HG03439 (cell line): Measurements from ENCODE around the gene FTSJ1.
"Not testable (repeated sequence)": the region's sequence is repeated elsewhere in the genome, so short reads cannot be mapped to it uniquely, and the experiment has no call there.

Source experiments
- ATAC-seq: cut with Tn5 transposase; IDR thresholded peaks from one replicate; pipeline ENCODE4 v1.9.1; 2021; ENCODE audit warnings: mild to moderate bottlenecking, moderate library complexity; ENCODE audit not compliant: unreplicated experiment

The FTSJ1 gene

DNA sequence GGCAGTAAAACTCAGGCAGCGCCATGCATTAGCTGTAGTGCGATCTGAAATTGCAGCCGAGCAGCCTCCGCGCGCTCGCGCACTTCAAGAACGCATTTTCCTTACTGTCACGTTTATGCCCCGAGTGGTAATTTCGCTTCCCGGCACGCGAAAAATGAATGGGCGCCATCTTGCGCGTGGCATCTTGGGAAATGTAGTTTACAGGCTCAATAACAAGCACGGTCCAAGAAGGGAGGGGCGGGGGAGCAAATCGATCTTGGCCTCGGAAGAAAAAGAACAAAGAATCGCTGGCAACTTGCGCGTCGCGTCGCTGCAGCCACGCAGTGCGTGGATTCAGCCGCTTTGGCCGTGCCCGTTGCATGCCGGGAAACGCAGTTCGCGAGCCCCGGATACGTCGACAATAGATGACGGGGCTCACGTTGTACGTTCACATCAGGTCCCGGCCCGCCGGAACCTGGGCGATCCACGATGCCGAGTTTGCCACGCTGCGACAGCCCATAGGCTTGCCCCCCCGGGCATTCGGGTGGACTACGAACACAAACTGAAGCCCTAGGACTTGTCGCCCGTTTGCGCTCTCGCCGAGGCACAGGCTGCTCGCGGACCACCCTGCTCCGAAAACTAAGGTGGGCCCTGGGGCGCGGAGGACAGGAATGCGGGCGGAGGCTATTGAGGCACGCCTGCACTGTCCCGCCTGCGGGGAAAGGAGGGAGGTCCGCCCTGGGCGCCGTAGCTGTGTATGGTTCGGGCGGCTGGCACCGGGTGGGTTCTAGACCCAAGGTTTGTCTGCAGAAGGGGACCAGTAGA is at the start of gene FTSJ1:
Gene FTSJ1 (plus strand): TSS at position 426 of the 804 bp plus-strand sequence. CDS start 1,849 bp downstream, outside the sequence.
- ATAC-seq, result peak; percentile 87

DNA sequence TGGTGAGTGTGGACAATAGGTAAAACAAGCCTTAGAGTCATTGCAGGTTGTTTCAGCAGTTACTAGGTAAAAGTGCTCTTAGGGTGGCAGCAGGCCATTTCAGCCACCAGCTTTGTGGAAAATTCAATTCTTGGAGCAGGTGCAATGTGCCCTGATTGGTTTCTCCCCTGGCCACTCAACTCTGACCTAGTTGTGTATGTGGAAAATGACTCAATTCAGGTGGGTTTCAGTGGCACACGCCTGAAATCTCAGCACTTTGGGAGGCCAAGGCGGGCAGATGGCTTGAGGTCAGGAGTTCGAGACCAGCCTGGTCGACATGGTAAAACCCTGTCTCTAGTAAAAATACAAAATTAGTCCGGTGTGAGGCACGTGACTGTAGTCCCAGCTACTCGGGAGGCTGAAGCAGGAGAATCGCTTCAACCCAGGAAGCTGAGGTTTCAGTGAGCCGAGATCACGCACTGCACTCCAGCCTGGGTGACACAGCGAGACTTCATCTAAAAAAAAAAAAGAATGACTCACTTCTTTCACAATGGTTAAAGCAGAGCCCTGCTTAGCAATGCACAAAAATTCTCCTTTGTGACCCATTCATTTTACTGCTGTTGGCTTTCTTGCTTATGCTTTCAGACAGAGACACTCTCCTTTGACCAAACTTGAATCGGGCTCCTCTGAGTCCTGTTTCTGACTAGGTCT is 48.8 kb upstream of the FTSJ1 start:
- ATAC-seq, result not testable (repeated sequence)

- ATAC-seq, result not testable (repeated sequence)
Measured at GRCh38 chrX:48429606-48430005, 46.4 kb upstream of the FTSJ1 start.

DNA sequence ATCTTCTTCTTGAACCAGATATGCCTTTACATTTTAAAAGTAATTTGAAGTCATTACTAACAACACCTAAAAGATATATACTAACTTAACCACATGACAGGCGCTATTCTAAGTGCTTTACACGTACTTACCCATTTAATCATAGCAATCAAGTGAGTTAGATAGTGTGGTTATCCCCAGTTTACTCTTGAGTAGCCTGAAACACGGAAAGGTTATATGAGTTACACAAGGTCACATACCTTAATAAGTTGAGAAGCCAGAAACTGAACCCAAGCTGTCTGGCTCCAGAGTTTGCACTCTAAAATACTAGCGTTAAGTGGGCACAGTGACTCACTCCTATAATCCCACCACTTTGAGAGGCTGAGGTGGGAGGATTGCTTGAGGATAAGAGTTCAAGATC is 45.8 kb upstream of the FTSJ1 start:
- ATAC-seq, result not testable (repeated sequence)

DNA sequence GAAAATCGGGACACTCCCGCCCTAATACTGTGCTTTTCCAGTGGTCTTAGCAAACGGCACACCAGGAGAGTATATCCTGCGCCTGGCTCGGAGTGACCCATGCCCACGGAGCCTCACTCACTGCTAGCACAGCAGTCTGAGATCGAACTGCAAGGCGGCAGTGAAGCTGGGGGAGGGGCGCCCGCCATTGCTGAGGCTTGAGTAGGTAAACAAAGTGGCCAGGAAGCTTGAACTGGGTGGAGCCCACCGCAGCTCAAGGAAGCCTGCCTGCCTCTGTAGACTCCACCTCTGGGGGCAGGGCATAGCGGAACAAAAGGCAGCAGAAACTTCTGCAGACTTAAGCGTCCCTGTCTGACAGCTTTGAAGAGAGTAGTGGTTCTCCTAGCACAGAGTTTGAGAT is 42.3 kb upstream of the FTSJ1 start:
- not testable (repeated sequence) for ATAC-seq

DNA sequence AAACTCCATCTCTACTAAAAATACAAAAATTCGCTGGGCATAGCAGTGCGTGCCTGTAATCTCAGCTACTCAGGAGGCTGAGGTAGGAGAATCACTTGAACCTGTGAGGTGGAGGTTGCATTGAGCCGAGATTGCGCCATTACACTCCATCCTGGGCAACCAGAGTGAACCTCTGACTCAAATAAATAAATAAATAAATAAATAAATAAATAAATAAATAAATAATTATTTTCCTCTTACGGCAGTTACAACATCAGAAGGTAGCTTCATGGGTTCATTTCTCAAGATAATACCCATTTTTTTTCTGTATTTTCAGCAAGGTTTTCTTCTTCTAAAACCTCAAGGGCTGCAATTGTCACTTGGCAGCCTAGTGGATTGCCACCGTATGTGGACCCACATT is 28.8 kb upstream of the FTSJ1 start:
- not testable (repeated sequence) for ATAC-seq

DNA sequence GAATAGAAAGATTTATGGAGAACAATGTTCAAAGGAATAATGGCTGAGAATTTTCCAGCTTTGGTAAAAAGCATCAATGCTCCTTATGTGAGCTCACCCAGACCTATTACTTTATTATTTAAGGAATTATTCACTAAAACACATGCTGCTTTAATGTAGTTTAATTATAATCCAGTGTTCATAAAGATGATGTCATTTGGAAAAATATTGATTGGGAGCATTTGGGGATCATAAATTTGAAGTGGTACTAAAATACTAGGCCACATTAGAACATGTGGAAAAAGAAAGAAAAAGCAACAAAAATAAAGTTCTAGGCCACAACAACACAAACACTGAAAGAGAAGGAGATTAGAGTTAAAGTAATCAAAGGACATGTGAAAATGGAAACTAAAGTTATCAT is 25.9 kb upstream of the FTSJ1 start:
- ATAC-seq, result no peak

- ATAC-seq, result no peak
Measured at GRCh38 chrX:48451708-48452107, 24.3 kb upstream of the FTSJ1 start.

DNA sequence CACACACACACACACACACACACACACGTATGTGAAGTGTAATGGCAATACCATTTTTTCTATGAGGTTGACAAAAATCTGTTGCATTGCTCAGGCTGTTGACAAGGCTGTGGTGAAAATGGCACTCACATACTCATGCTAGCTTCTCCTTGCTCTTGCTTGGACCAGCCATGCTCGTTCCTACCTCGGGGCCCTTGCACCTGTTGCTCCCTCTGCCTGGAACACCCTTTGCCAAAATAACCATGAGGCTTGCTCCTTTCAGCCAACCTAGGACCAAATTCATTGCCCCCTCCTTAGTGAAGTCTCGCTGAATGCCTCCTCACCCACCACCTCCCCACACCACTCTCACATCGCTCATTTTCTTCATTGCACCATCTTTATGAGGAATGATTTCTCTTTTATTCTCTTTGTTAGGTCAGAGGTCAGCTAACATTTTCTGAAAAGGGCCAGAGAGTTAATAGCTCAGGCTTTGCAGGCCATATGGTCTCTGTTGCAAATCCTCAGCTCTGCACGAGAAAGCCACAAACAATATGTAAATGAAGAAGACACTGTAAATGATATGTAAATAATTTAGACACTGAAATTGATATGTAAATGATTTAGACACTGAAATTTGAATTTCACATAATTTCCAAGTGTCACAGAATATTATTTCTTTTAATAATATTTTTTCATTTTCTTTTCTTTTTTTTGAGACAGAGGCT is 19.2 kb upstream of the FTSJ1 start:
- no peak for ATAC-seq

DNA sequence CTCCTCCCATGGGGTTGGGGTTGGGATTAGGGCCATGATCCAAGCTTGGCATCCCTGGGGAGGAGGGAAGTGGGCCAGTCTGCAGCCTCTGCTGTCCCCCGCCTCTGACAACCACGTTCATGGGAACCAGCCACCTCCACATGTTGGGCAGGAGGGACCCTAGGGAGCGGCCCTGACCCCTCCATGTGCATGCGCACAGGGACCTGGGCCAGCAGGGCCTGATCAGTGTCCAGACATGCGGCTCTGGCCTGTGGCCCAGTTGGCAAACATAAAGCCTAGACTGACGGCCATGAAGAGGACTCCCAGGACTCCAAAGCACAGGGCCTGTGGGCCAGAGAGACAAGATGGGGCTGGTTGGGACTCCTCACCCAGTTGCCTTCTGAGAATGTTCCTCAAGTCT is 17.3 kb upstream of the FTSJ1 start:
- ATAC-seq, result no peak

GRCh38 chrX:48459483-48459882 is 16.5 kb upstream of the FTSJ1 start:
- ATAC-seq, result no peak

- no peak for ATAC-seq
Measured at GRCh38 chrX:48460031-48460430, 16.0 kb upstream of the FTSJ1 start.

DNA sequence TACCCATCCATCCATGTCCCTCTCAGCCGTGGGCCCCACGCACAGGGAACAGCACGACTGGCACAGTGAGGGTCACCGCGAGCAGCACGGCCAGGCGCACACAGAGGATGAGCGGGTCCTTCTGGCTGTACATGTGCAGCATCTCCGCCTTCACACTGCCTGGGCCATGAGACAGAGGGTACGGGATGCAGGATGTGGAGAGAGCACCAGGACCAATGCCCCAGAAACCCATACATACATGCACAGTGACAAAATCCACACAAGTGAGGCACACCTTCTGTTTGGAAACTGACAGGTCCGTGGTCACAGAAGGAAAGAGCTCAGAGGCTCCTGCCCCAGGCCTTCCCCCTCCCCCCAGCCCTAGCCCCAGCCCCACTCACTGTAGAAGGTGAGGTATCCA is 15.4 kb upstream of the FTSJ1 start:
- ATAC-seq, result no peak

DNA sequence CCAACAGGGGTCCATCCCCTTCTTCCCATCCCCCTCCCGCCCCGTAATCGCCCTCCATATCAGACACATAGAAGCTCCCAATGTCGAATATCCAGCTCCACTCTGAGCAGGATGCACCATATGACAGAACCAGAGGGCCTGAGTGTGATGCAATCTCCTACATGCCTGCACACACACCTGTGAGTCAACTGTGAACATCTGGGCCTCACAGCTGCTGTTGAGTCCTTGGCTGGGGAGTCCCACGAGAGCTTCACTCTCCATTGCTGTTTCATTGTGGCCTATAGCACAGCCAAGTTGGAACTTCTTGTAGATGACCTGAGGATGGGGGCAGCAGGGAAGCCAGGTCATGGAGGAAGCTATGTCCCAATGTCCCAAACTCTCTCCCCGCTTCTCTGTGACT is 14.2 kb upstream of the FTSJ1 start:
- no peak for ATAC-seq

DNA sequence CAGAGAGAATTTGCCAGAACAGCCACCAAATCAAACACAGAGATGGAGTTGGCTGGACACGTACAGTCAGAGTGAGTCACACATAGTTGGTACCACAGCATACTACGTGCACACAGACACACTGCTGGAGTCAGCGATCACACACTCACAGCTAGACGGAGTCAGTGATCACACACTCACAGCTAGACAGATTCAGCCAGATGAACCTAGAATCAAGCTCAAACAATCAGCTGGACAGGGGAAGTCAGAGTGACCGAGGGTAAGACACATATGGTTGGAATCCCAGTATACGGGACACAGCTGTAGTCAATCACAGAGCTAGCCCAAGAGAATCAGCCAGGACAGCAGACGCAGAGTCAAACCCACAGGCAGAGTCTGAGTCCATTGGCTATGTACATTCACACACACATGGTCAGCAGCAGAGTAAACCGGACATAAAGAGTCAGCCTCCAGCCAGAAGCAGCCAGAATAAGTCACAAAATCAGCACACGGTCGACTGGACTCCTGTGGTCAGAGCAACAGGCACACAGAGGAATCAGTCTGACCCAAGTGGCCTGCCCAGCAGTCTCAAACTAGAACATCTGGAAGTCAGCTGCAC is 10.6 kb upstream of the FTSJ1 start:
- no peak for ATAC-seq

- ATAC-seq, result no peak
Measured at GRCh38 chrX:48466696-48467095, 9.3 kb upstream of the FTSJ1 start.

DNA sequence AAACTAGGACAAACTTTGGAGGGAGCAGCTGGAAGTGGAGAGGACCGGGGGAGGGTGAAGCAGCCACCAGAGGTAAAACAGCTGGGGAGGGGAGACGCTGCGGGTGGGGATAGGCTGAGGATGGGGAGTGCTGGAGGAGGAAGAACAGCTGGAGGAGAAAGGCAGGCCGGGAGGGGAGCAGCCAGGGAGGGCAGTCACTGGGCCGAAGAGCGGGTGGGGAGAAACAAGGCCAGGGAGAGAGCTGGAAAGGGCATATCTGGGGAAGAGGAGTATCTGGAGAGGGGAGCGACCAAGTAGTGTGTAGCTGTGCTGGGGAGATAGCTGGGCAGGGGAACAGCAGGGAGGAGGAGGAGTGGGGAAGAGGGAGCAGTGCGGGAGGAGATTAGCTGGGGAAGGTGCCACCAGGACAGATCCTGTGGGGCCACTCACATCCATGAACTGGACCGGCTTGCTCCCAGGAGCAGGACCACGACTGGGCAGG is 8.7 kb upstream of the FTSJ1 start:
- ATAC-seq, result no peak

DNA sequence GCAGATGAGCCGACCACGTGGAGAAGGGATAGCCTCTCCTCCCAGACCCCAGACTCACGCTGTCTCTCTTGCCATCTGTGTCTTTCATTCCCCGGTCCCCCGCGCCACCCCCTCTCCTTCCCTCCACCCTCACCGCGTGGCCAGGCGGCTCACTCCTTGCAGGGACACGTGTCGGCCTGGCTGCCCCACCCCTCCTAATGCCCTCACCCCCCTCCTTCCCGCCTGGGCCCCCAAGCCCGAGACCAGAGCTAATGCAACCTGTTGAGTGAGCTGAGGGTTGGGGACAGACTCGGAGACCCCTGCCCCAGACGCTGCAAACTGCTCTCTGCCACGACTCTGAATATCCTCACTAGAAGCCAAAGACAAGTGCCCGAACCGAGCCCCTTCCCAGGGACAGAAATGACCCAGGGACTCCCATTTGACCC is 7.7 kb upstream of the FTSJ1 start:
- no peak for ATAC-seq

- ATAC-seq, result no peak
Measured at GRCh38 chrX:48468693-48469691, 7.0 kb upstream of the FTSJ1 start.
